Natural killer cell treated with Interleukin-12 subunit alpha and Interleukin-12 subunit beta and Interleukin-15 and Interleukin-18, amount 100 ng/mL, for 72 hours (primary cell): ENCODE data around the gene ARFIP1. TPM values are rescaled to one million over a fixed set of nuclear protein-coding genes. Genes with fewer than 3 reads are reported as not detected.

Experiments used
- ATAC-seq, 2 donors: fragments of 150-1000 bp; cut with Tn5 transposase in 1 of 2; sonication (Bioruptor Pico), chemical (Tn5 transposase) in 1 of 2; 2 replicates each; pipeline ENCODE4 v1.10.0; 2021
- DNase-seq: peaks from one replicate; pipeline ENCODE4 v3.0.0; 2022; ENCODE audit warnings: low spot score
- H3K27ac Mint-ChIP-seq, 2 donors: 1 replicate in 1 of 2; 2 replicates in 1 of 2; pipeline ENCODE4 v1.8.0; 2022; ENCODE audit warnings: mixed read lengths in 2 of 2, mild to moderate bottlenecking in 1 of 2, moderate library complexity in 1 of 2
- H3K27me3 Mint-ChIP-seq, 2 donors: 1 replicate in 1 of 2; 2 replicates in 1 of 2; pipeline ENCODE4 v1.8.0; 2022; ENCODE audit warnings: mixed read lengths in 2 of 2
- H3K36me3 Mint-ChIP-seq: one replicate; pipeline ENCODE4 v1.8.0; 2022; ENCODE audit warnings: mixed read lengths
- H3K4me1 Mint-ChIP-seq, 2 donors: 1 replicate in 1 of 2; 2 replicates in 1 of 2; pipeline ENCODE4 v1.8.0; 2022; ENCODE audit warnings: low read depth in 2 of 2, mixed read lengths in 2 of 2, mild to moderate bottlenecking in 1 of 2
- H3K4me3 Mint-ChIP-seq: one replicate; pipeline ENCODE4 v1.8.0; 2022; ENCODE audit warnings: mixed read lengths
- H3K9me3 Mint-ChIP-seq: 2 replicates; pipeline ENCODE4 v1.8.0; 2022; ENCODE audit warnings: mixed read lengths
- total RNA-seq, 2 donors: library from RNA; stranded (reverse); gene quantifications; one replicate each; pipeline ENCODE4 v1.2.3, GENCODE V29; 2022

Gene ARFIP1
- total RNA-seq, 2 donors from 2014 or later, result 17.8 to 21.0 TPM

GRCh38 chr4:152806501-152807125 lies 26.9 kb downstream of the ARFIP1 start:
- Mint-ChIP-seq H3K9me3 (no peaks in the 10 kb centered on the region), H3K27ac (peak overlapping the region in 1 of 2 donors; percentile 65), H3K27me3 (no peaks in the 10 kb centered on the region), H3K36me3 (no peaks in the 10 kb centered on the region), H3K4me3 (peak overlapping the region; percentile 75), H3K4me1 (peaks cover 23 to 30% of the 10 kb centered on the region in 2 donors)
- ATAC-seq, result no peak
- no peak for DNase-seq

- Mint-ChIP-seq H3K9me3 (peaks cover under 1% of the 10 kb centered on the region), H3K27ac (peak overlapping the region; percentile 65 to 71)
These were observed 27.6 kb downstream of the ARFIP1 start for GRCh38 chr4:152807294-152807829.

GRCh38 chr4:152808670-152809069 lies 28.9 kb downstream of the ARFIP1 start:
- Mint-ChIP-seq H3K4me1 (peaks cover 28 to 30% of the 10 kb centered on the region in 2 donors), H3K4me3 (no peak overlapping the region), H3K36me3 (peaks cover 7% of the 10 kb centered on the region), H3K27ac (no peak overlapping the region), H3K27me3 (no peaks in the 10 kb centered on the region), H3K9me3 (peaks cover 5% of the 10 kb centered on the region)
- DNase-seq, result no peak
- ATAC-seq, result no peak

More at GRCh38 chr4:152807294-152807829, 27.6 kb downstream of the ARFIP1 start:
- peak; percentile 72 to 93 for ATAC-seq
- H3K27me3 Mint-ChIP-seq, result no peaks in the 10 kb centered on the region
- H3K4me3 Mint-ChIP-seq, result peak overlapping the region; percentile 75
- DNase-seq, result no peak
- H3K36me3 Mint-ChIP-seq, result peaks cover under 1% of the 10 kb centered on the region
- H3K4me1 Mint-ChIP-seq, result peaks cover 24 to 30% of the 10 kb centered on the region in 2 donors

- Mint-ChIP-seq H3K36me3 (peaks cover 24% of the 10 kb centered on the region), H3K27ac (no peak overlapping the region), H3K9me3 (peaks cover 5% of the 10 kb centered on the region), H3K27me3 (no peaks in the 10 kb centered on the region), H3K4me3 (no peak overlapping the region), H3K4me1 (peaks cover 36% of the 10 kb centered on the region in 2 donors)
- ATAC-seq, result no peak
- no peak for DNase-seq
These were observed 31.0 kb downstream of the ARFIP1 start for GRCh38 chr4:152810715-152811287.

- Mint-ChIP-seq H3K9me3 (peaks cover 10% of the 10 kb centered on the region), H3K36me3 (peaks cover 37% of the 10 kb centered on the region), H3K27me3 (no peaks in the 10 kb centered on the region), H3K4me1 (peaks cover 29 to 34% of the 10 kb centered on the region in 2 donors), H3K27ac (no peak overlapping the region), H3K4me3 (no peak overlapping the region)
- DNase-seq (no peak), ATAC-seq (no peak)
These were observed 35.3 kb downstream of the ARFIP1 start for GRCh38 chr4:152815078-152815477.

- H3K36me3 Mint-ChIP-seq, result peaks cover 37% of the 10 kb centered on the region
- no peaks in the 10 kb centered on the region for H3K27me3 Mint-ChIP-seq
- no peak for ATAC-seq
- H3K4me3 Mint-ChIP-seq, result peak overlapping the region; percentile 43
- H3K9me3 Mint-ChIP-seq, result peaks cover 10% of the 10 kb centered on the region
- peak overlapping the region; percentile 44 to 45 for H3K27ac Mint-ChIP-seq
- no peak for DNase-seq
- peaks cover 29 to 32% of the 10 kb centered on the region in 2 donors for H3K4me1 Mint-ChIP-seq
These were observed 37.6 kb downstream of the ARFIP1 start for GRCh38 chr4:152817331-152817730.

GRCh38 chr4:152819026-152819645 lies 39.4 kb downstream of the ARFIP1 start:
- DNase-seq (no peak), ATAC-seq (no peak)
- no peak overlapping the region for H3K4me3 Mint-ChIP-seq
- H3K27me3 Mint-ChIP-seq, result no peaks in the 10 kb centered on the region
- peaks cover 27 to 29% of the 10 kb centered on the region in 2 donors for H3K4me1 Mint-ChIP-seq
- H3K36me3 Mint-ChIP-seq, result peaks cover 26% of the 10 kb centered on the region
- H3K9me3 Mint-ChIP-seq, result peaks cover 5% of the 10 kb centered on the region
- no peak overlapping the region for H3K27ac Mint-ChIP-seq

- H3K4me3 Mint-ChIP-seq, result no peak overlapping the region
- no peak for DNase-seq
- no peak overlapping the region for H3K27ac Mint-ChIP-seq
- H3K4me1 Mint-ChIP-seq, result peaks cover 23 to 25% of the 10 kb centered on the region in 2 donors
- ATAC-seq, result no peak
- no peaks in the 10 kb centered on the region for H3K27me3 Mint-ChIP-seq
- peaks cover 5% of the 10 kb centered on the region for H3K9me3 Mint-ChIP-seq
- peaks cover 20% of the 10 kb centered on the region for H3K36me3 Mint-ChIP-seq
These were observed 40.3 kb downstream of the ARFIP1 start for GRCh38 chr4:152820073-152820472.

GRCh38 chr4:152822323-152822722 lies 42.6 kb downstream of the ARFIP1 start:
- DNase-seq (no peak), ATAC-seq (no peak)

GRCh38 chr4:152824561-152824960 lies 44.8 kb downstream of the ARFIP1 start:
- Mint-ChIP-seq H3K4me1 (peaks cover 0 to 3% of the 10 kb centered on the region in 2 donors), H3K36me3 (no peaks in the 10 kb centered on the region), H3K27me3 (no peaks in the 10 kb centered on the region), H3K27ac (no peak overlapping the region), H3K4me3 (no peak overlapping the region), H3K9me3 (no peaks in the 10 kb centered on the region)
- DNase-seq (no peak), ATAC-seq (no peak)

More at GRCh38 chr4:152822323-152822722, 42.6 kb downstream of the ARFIP1 start:
- H3K27me3 Mint-ChIP-seq, result no peaks in the 10 kb centered on the region
- peaks cover 5 to 11% of the 10 kb centered on the region in 2 donors for H3K4me1 Mint-ChIP-seq
- no peak overlapping the region for H3K4me3 Mint-ChIP-seq
- no peaks in the 10 kb centered on the region for H3K9me3 Mint-ChIP-seq
- H3K27ac Mint-ChIP-seq, result no peak overlapping the region
- H3K36me3 Mint-ChIP-seq, result no peaks in the 10 kb centered on the region

GRCh38 chr4:152825336-152825735 lies 45.6 kb downstream of the ARFIP1 start:
- no peak overlapping the region for H3K4me3 Mint-ChIP-seq
- H3K27me3 Mint-ChIP-seq, result no peaks in the 10 kb centered on the region
- H3K27ac Mint-ChIP-seq, result no peak overlapping the region
- ATAC-seq (no peak), DNase-seq (no peak)
- H3K4me1 Mint-ChIP-seq, result peaks cover 0 to 3% of the 10 kb centered on the region in 2 donors
- no peaks in the 10 kb centered on the region for H3K36me3 Mint-ChIP-seq
- no peaks in the 10 kb centered on the region for H3K9me3 Mint-ChIP-seq

GRCh38 chr4:152828122-152828521 lies 48.4 kb downstream of the ARFIP1 start:
- Mint-ChIP-seq H3K27ac (no peak overlapping the region), H3K9me3 (no peaks in the 10 kb centered on the region), H3K4me1 (peaks cover 0 to 3% of the 10 kb centered on the region in 2 donors), H3K27me3 (no peaks in the 10 kb centered on the region), H3K4me3 (no peak overlapping the region), H3K36me3 (peaks cover 12% of the 10 kb centered on the region)
- no peak for ATAC-seq
- no peak for DNase-seq

GRCh38 chr4:152831416-152831815 lies 51.7 kb downstream of the ARFIP1 start:
- no peaks in the 10 kb centered on the region for H3K27me3 Mint-ChIP-seq
- no peak overlapping the region for H3K4me3 Mint-ChIP-seq
- peaks cover 0 to 5% of the 10 kb centered on the region in 2 donors for H3K4me1 Mint-ChIP-seq
- no peak for ATAC-seq
- H3K9me3 Mint-ChIP-seq, result no peaks in the 10 kb centered on the region
- DNase-seq, result no peak
- peaks cover 25% of the 10 kb centered on the region for H3K36me3 Mint-ChIP-seq
- H3K27ac Mint-ChIP-seq, result no peak overlapping the region

GRCh38 chr4:152836936-152837335 lies 57.2 kb downstream of the ARFIP1 start:
- H3K4me3 Mint-ChIP-seq, result no peak overlapping the region
- no peaks in the 10 kb centered on the region for H3K9me3 Mint-ChIP-seq
- no peaks in the 10 kb centered on the region for H3K27me3 Mint-ChIP-seq
- no peak for ATAC-seq
- no peak for DNase-seq
- H3K4me1 Mint-ChIP-seq, result peaks cover 32 to 37% of the 10 kb centered on the region in 2 donors
- H3K27ac Mint-ChIP-seq, result no peak overlapping the region
- H3K36me3 Mint-ChIP-seq, result peaks cover 33% of the 10 kb centered on the region
